Panc1 (cell line): ENCODE results near the gene UGT1A5.

Experiments
- CTCF ChIP-seq: fragments of 450-650 bp; IDR thresholded peaks from 2 replicates; pipeline ENCODE4 v1.5.1; 2017; ENCODE audit warnings: mild to moderate bottlenecking
- POLR2AphosphoS5 ChIP-seq: IDR thresholded peaks from 2 replicates; pipeline ENCODE4 v1.6.1; 2012; ENCODE audit warnings: mild to moderate bottlenecking, low read depth, low read length, moderate library complexity
- TCF7L2 ChIP-seq: IDR thresholded peaks from 2 replicates; pipeline ENCODE4 v1.6.1; 2011; ENCODE audit warnings: mild to moderate bottlenecking, low read depth, low read length, inconsistent platforms
- TF ChIP-seq, protein P1 (sequence below), 2 experiments: IDR thresholded peaks; 2 replicates each; pipeline ENCODE4 v1.6.1; 2011 to 2012; ENCODE audit warnings: low read depth in 2 of 2, control low read depth in 1 of 2, low read length in 1 of 2, mild to moderate bottlenecking in 1 of 2, moderate library complexity in 1 of 2; ENCODE audit not compliant: insufficient read depth in 1 of 2

GRCh38 chr2:233779722-233780121 lies 67.0 kb downstream of the UGT1A5 start:
- TF ChIP-seq CTCF (no peak), POLR2AphosphoS5 (no peak), TCF7L2 (no peak)
- TF ChIP-seq, protein P1, sequence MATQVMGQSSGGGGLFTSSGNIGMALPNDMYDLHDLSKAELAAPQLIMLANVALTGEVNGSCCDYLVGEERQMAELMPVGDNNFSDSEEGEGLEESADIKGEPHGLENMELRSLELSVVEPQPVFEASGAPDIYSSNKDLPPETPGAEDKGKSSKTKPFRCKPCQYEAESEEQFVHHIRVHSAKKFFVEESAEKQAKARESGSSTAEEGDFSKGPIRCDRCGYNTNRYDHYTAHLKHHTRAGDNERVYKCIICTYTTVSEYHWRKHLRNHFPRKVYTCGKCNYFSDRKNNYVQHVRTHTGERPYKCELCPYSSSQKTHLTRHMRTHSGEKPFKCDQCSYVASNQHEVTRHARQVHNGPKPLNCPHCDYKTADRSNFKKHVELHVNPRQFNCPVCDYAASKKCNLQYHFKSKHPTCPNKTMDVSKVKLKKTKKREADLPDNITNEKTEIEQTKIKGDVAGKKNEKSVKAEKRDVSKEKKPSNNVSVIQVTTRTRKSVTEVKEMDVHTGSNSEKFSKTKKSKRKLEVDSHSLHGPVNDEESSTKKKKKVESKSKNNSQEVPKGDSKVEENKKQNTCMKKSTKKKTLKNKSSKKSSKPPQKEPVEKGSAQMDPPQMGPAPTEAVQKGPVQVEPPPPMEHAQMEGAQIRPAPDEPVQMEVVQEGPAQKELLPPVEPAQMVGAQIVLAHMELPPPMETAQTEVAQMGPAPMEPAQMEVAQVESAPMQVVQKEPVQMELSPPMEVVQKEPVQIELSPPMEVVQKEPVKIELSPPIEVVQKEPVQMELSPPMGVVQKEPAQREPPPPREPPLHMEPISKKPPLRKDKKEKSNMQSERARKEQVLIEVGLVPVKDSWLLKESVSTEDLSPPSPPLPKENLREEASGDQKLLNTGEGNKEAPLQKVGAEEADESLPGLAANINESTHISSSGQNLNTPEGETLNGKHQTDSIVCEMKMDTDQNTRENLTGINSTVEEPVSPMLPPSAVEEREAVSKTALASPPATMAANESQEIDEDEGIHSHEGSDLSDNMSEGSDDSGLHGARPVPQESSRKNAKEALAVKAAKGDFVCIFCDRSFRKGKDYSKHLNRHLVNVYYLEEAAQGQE (IDR thresholded peaks at IDR 0.05; ENCODE audit: insufficient read depth in 1 of 2, low read depth in 2 of 2, low read length in 1 of 2), result no peak
